Metanephros (tissue), 1 donor: ENCODE measurements around the gene FER1L5. TPM values are rescaled to one million over a fixed set of nuclear protein-coding genes. Genes with fewer than 3 reads are reported as not detected.

Experiments
- total RNA-seq: library from RNA; depleted of rRNA; stranded (reverse); fragments of >200 nt; gene quantifications from one replicate; pipeline ENCODE4 v1.2.3, GENCODE V29; 2014

Gene FER1L5
- 1.6 TPM for total RNA-seq

GRCh38 chr2:96642564-96643360 lies at the start of gene FER1L5:
FER1L5 (plus strand) TSS chr2:96642764; CDS start chr2:96642837, 73 bp downstream.

GRCh38 chr2:96638144-96639121 lies 4.1 kb upstream of the FER1L5 start, which contains the start of gene KANSL3:
KANSL3 (minus strand) TSS chr2:96638312; CDS start chr2:96637135, 1,177 bp downstream.

GRCh38 chr2:96739633-96740428 lies 97.3 kb downstream of the FER1L5 start, which contains the start of gene LMAN2L:
LMAN2L (minus strand) TSS chr2:96740064; CDS start chr2:96740040, 24 bp downstream.

Other genes with a start within 250 kb of the FER1L5 start
- 16.9 TPM for gene NEURL3, start 137.4 kb upstream of the FER1L5 start, total RNA-seq
- 12.2 TPM for gene ARID5A, start 106.0 kb upstream of the FER1L5 start, total RNA-seq
- gene KANSL3, start 4.5 kb upstream of the FER1L5 start, total RNA-seq, result 63.8 TPM
- gene LMAN2L, start 97.3 kb downstream of the FER1L5 start, total RNA-seq, result 36.0 TPM
- 12.1 TPM for gene CNNM4, start 118.1 kb downstream of the FER1L5 start, total RNA-seq
- 23.5 TPM for gene CNNM3, start 173.5 kb downstream of the FER1L5 start, total RNA-seq
- 12.5 TPM for gene ANKRD23, start 201.3 kb downstream of the FER1L5 start, total RNA-seq
- 10.6 TPM for gene ANKRD39, start 215.3 kb downstream of the FER1L5 start, total RNA-seq
- 41.6 TPM for gene SEMA4C, start 227.3 kb downstream of the FER1L5 start, total RNA-seq